GM12878 (cell line): ENCODE measurements around the gene ODAM. TPM values are rescaled to one million over a fixed set of nuclear protein-coding genes. Genes with fewer than 3 reads are reported as not detected.
A peak's percentile ranks its signal among the peaks of the same experiment; 100 is the strongest.

Source experiments
- ATAC-seq: fragments of 200-7000 bp; cut with Tn5 transposase; 3 replicates; pipeline ENCODE4 v1.9.1; 2020; ENCODE audit warnings: mild to moderate bottlenecking, moderate library complexity
- Bru-seq: library from RNA; stranded (reverse); fragments of 400-500 nt; gene quantifications from one replicate; lab custom pipeline; 2021; lab: Mats Ljungman, UMichigan
- BruChase-seq, 2 experiments: library from RNA; stranded (reverse); fragments of 400-500 nt; gene quantifications; one replicate each; lab custom pipeline; 2021; lab: Mats Ljungman, UMichigan
- BruUV-seq: library from RNA; stranded (reverse); fragments of 400-500 nt; replicated peaks from 2 replicates; lab custom pipeline; 2021; lab: Mats Ljungman, UMichigan
- CTCF ChIA-PET: fragments of 300-600 bp; sonication (Branson Sonifier 250); formaldehyde crosslinking; extraction: SDS; loops from one replicate; lab custom pipeline; 2021; ENCODE audit warnings: inconsistent platforms; lab: Yijun Ruan, JAX
- POLR2A ChIA-PET: fragments of 350-600 bp; formaldehyde crosslinking; extraction: SDS; loops from one replicate; lab custom pipeline; 2021; ENCODE audit warnings: inconsistent platforms; lab: Charles Lee
- RAD21 ChIA-PET: fragments of 300-600 bp; sonication (Branson Sonifier 250); formaldehyde crosslinking; loops from one replicate; lab custom pipeline; 2023; ENCODE audit warnings: antibody characterized with exemption; ENCODE audit not compliant: unreplicated experiment; lab: Charles Lee
- SMC1A ChIA-PET: fragments of 300-600 bp; sonication (Branson Sonifier 250); formaldehyde crosslinking; loops from one replicate; lab custom pipeline; 2023; ENCODE audit not compliant: unreplicated experiment, uncharacterized antibody; lab: Charles Lee
- DNase-seq: peaks from one replicate; pipeline ENCODE4 v3.0.0-alpha.2; 2011; ENCODE audit warnings: low read depth, low spot score
- FAIRE-seq: peaks from 3 replicates; lab custom pipeline; 2011; peaks lifted over from hg19 to GRCh38; lab: Jason Lieb, UNC
- H2AFZ ChIP-seq: 2 replicates; pipeline ENCODE4 v1.6.0; 2011; ENCODE audit warnings: low read depth, low read length, control low read depth; ENCODE audit not compliant: control insufficient read depth
- H3K27ac ChIP-seq: 2 replicates; pipeline ENCODE4 v1.5.1; 2011; ENCODE audit warnings: control low read depth; ENCODE audit not compliant: control insufficient read depth, insufficient read depth
- H3K27me3 ChIP-seq, 2 experiments: replicated peaks in 1 of 2; 2 replicates each; pipeline versions ENCODE4 v1.6.0 to v1.6.1; 2011; ENCODE audit warnings: low read length in 1 of 2; ENCODE audit not compliant: control insufficient read depth in 2 of 2, insufficient read depth in 2 of 2
- H3K36me3 ChIP-seq, 2 experiments: 2 replicates each; pipeline ENCODE4 v1.5.1; 2011; ENCODE audit warnings: low read length in 1 of 2; ENCODE audit not compliant: control insufficient read depth in 2 of 2, insufficient read depth in 2 of 2
- H3K4me1 ChIP-seq: 2 replicates; pipeline ENCODE4 v1.6.1; 2011; ENCODE audit warnings: mild to moderate bottlenecking, low read length, moderate library complexity, mixed read lengths; ENCODE audit not compliant: control insufficient read depth, insufficient read depth
- H3K4me2 ChIP-seq: 2 replicates; pipeline ENCODE4 v1.6.0; 2011; ENCODE audit warnings: control low read depth; ENCODE audit not compliant: control insufficient read depth, insufficient read depth
- H3K4me3 ChIP-seq: fragments of 200-600 bp; sonication (generic); 2 replicates; pipeline ENCODE4 v1.5.1; 2016
- H3K79me2 ChIP-seq: 2 replicates; pipeline ENCODE4 v1.6.0; 2011; ENCODE audit warnings: low read length; ENCODE audit not compliant: control insufficient read depth, insufficient read depth
- H3K9ac ChIP-seq: 2 replicates; pipeline ENCODE4 v1.8.0; 2011; ENCODE audit warnings: low read length, control low read depth, mixed read lengths; ENCODE audit not compliant: control insufficient read depth, insufficient read depth
- H3K9me3 ChIP-seq: replicated peaks from 3 replicates; pipeline ENCODE4 v1.5.1; 2011; ENCODE audit warnings: mild to moderate bottlenecking, low read length; ENCODE audit not compliant: control insufficient read depth, insufficient read depth
- H4K20me1 ChIP-seq: 2 replicates; pipeline ENCODE4 v1.6.0; 2011; ENCODE audit not compliant: control insufficient read depth, insufficient read depth
- DPF2 ChIP-seq: fragments of 450-650 bp; IDR thresholded peaks from 2 replicates; pipeline ENCODE4 v1.6.1; 2017; ENCODE audit warnings: mild to moderate bottlenecking
- EZH2 ChIP-seq: IDR thresholded peaks from 2 replicates; pipeline ENCODE4 v1.6.1; 2012; ENCODE audit warnings: low read depth, mild to moderate bottlenecking, control low read depth, inconsistent platforms, low read length, borderline replicate concordance; ENCODE audit not compliant: control insufficient read depth
- IRF4 ChIP-seq: IDR thresholded peaks from 2 replicates; pipeline ENCODE4 v1.6.1; 2011; ENCODE audit warnings: low read depth, low read length
- KDM1A ChIP-seq: fragments of 200-600 bp; sonication (generic); IDR thresholded peaks from 2 replicates; pipeline ENCODE4 v1.6.1; 2016; ENCODE audit warnings: borderline replicate concordance
- MXI1 ChIP-seq: fragments of 150-350 bp; IDR thresholded peaks from 2 replicates; pipeline ENCODE4 v1.6.1; 2011; ENCODE audit warnings: low read depth, mild to moderate bottlenecking, inconsistent platforms, low read length, improper control_type of control experiment
- NFYB ChIP-seq: IDR thresholded peaks from 2 replicates; pipeline ENCODE4 v1.6.1; 2011; ENCODE audit warnings: low read depth, mild to moderate bottlenecking, low read length, improper control_type of control experiment, moderate library complexity; ENCODE audit not compliant: insufficient read depth
- RCOR1 ChIP-seq: conservative IDR thresholded peaks from 2 replicates; pipeline ENCODE4 v1.6.1; 2012; ENCODE audit warnings: low read depth, low read length, improper control_type of control experiment
- SIX5 ChIP-seq: IDR thresholded peaks from 2 replicates; pipeline ENCODE4 v1.6.1; 2011; ENCODE audit warnings: mild to moderate bottlenecking, low read depth, low read length, moderate library complexity; ENCODE audit not compliant: severe bottlenecking
- TARDBP ChIP-seq: IDR thresholded peaks from 2 replicates; pipeline ENCODE4 v1.6.1; 2016; ENCODE audit warnings: borderline replicate concordance
- ZNF384 ChIP-seq: IDR thresholded peaks from 2 replicates; pipeline ENCODE4 v1.6.1; 2012; ENCODE audit warnings: low read depth, mild to moderate bottlenecking, low read length, improper control_type of control experiment, borderline replicate concordance
- WGBS: methylation state at CpG from one replicate; pipeline ENCODE4 v1.1.6; 2016; ENCODE audit warnings: low lambda C conversion rate; ENCODE audit not compliant: insufficient replicate concordance, insufficient coverage; ENCODE audit errors: missing lambda C conversion rate; 5-methylcytosine and 5-hydroxymethylcytosine counted together
- in situ Hi-C: fragments of 300-500 bp; cut with MboI; formaldehyde crosslinking; loops from 9 replicates; pipeline ENCODE4 v1.14.3; 2018; ENCODE audit warnings: mixed read lengths
- intact Hi-C: fragments of 100-400 bp; cut with micrococcal nuclease; formaldehyde crosslinking; loops from one replicate; pipeline ENCODE4 v1.14.2; 2022; ENCODE audit not compliant: unreplicated experiment
- long read RNA-seq, 2 experiments: library from polyadenylated mRNA; unstranded; transcript quantifications; one replicate each; pipeline ENCODE4 v2.0.0, GENCODE V29; 2019 to 2020
- polyA minus RNA-seq, 3 experiments: library from RNA; depleted of rRNA, polyadenylated mRNA; stranded (reverse); fragments of >200 nt; gene quantifications; 2 replicates each; pipeline ENCODE4 v1.2.3, GENCODE V29; 2011
- polyA plus RNA-seq, 11 experiments: library from polyadenylated mRNA; depleted of rRNA in 4 of 11; unstranded in 6 of 11; stranded (reverse) in 5 of 11; fragments of >200 nt; fragmentation: Nextera tagmentation in 4 of 11; fragmentation: Illumina TruSeq in 1 of 11; extraction: Ambion mirVana in 4 of 11; extraction: Trizol in 1 of 11; gene quantifications; 1 replicate in 1 of 11; 2 replicates in 10 of 11; pipeline versions ENCODE4 v1.2.1 to v1.2.3, GENCODE V29; 2011 to 2016; ENCODE audit warnings: inconsistent platforms in 2 of 11, missing spikeins in 2 of 11, low read depth in 1 of 11
- total RNA-seq, 4 experiments: library from RNA; depleted of rRNA in 3 of 4; stranded (reverse); fragments of >200 nt in 3 of 4; fragmentation: Illumina TruSeq in 1 of 4; extraction: Trizol in 1 of 4; gene quantifications; 2 replicates each; pipeline versions ENCODE4 v1.2.1 to v1.2.3, GENCODE V29; 2013 to 2021

ODAM gene, protein sequence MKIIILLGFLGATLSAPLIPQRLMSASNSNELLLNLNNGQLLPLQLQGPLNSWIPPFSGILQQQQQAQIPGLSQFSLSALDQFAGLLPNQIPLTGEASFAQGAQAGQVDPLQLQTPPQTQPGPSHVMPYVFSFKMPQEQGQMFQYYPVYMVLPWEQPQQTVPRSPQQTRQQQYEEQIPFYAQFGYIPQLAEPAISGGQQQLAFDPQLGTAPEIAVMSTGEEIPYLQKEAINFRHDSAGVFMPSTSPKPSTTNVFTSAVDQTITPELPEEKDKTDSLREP
- not detected in 2 replicates for total RNA-seq (2013; cell fraction: nucleolus; rRNA removed)
- not detected in 2 replicates for total RNA-seq (2014; rRNA removed)
- not detected in 2 replicates for total RNA-seq (2014; rRNA removed; fragmentation: Illumina TruSeq; extraction: Trizol)
- total RNA-seq (2021), result not detected in 2 replicates
- polyA plus RNA-seq (2011; ENCODE audit: low read depth), result not detected
- not detected in 2 replicates for polyA plus RNA-seq (2011; rRNA removed)
- not detected in 2 replicates for polyA plus RNA-seq (2011; cell fraction: cytosol; rRNA removed)
- polyA plus RNA-seq (2011; cell fraction: nucleus; rRNA removed), result not detected in 2 replicates
- polyA plus RNA-seq (2012), result not detected in 2 replicates
- not detected in 2 replicates for polyA plus RNA-seq (2014; fragmentation: Illumina TruSeq; extraction: Trizol)
- not detected for polyA plus RNA-seq (2014; fragmentation: Nextera tagmentation; extraction: Ambion mirVana)
- not detected in 2 replicates for polyA plus RNA-seq (2014; rRNA removed)
- polyA plus RNA-seq (2016; fragmentation: Nextera tagmentation; extraction: Ambion mirVana), result not detected
- not detected in 2 replicates for polyA minus RNA-seq (2011; rRNA and poly(A)+ RNA removed)
- polyA minus RNA-seq (2011; cell fraction: cytosol; rRNA and poly(A)+ RNA removed), result not detected in 2 replicates
- not detected in 2 replicates for polyA minus RNA-seq (2011; cell fraction: nucleus; rRNA and poly(A)+ RNA removed)
- percentile 13 among the genes with signal in this experiment for Bru-seq, nascent RNA
- not detected for BruChase-seq, experiment 1, labeled RNA remaining after a 6-hour chase
- BruChase-seq, experiment 2, labeled RNA remaining after a 2-hour chase, result not detected
- long read RNA-seq, experiment 1, result 0 reads
- long read RNA-seq, experiment 2, result 0 reads

- CTCF ChIA-PET, result interaction anchor here (1.9 kb wide), 1 partner anchor 12 kb away, joined by 10 read pairs; no protein-coding TSS in a partner anchor
- in situ Hi-C loops (no loop called here), intact Hi-C loops (no loop called here)
- POLR2A ChIA-PET, result no interaction called here
- FAIRE-seq (no peak), DNase-seq (no peak), ATAC-seq (no peak)
- Histone ChIP-seq H3K27me3 (no peaks in the 10 kb centered on the region), H3K36me3 (no peaks in the 10 kb centered on the region), H3K4me2 (no peak within 1 kb of the TSS), H4K20me1 (no peaks in the 10 kb centered on the region), H2AFZ (no peak within 1 kb of the TSS), H3K9ac (no peak within 1 kb of the TSS), H3K4me3 (no peak within 1 kb of the TSS), H3K4me1 (no peaks in the 10 kb centered on the region), H3K79me2 (no peaks in the 10 kb centered on the region), H3K9me3 (no peaks in the 10 kb centered on the region), H3K27ac (no peak within 1 kb of the TSS)
- RAD21 ChIA-PET, result no interaction called here
- BruUV-seq, result no TSS peak
- SMC1A ChIA-PET, result interaction anchor here (1.3 kb wide), 1 partner anchor 18 kb away, joined by 4 read pairs; no protein-coding TSS in a partner anchor
- no peak for TF ChIP-seq ZNF384
- TF ChIP-seq EZH2, result no peak
- no peak for TF ChIP-seq RCOR1
- no peak for TF ChIP-seq KDM1A
- no peak for TF ChIP-seq DPF2
- TF ChIP-seq IRF4, result no peak
- TF ChIP-seq SIX5, result no peak
- TF ChIP-seq NFYB, result no peak
- no peak for TF ChIP-seq TARDBP
- no peak for TF ChIP-seq MXI1
- WGBS, result 35% methylated on average over 1 of the region's 1 CpG
Observed at GRCh38 chr4:70195425-70195824, at the start of gene ODAM. Gene ODAM (plus strand): TSS chr4:70195725. CDS start chr4:70196544, 819 bp downstream.
